ENCODE results near the gene MYH7B. TPM values are rescaled to one million over a fixed set of nuclear protein-coding genes. Genes with fewer than 3 reads are reported as not detected.

MYH7B gene
- total RNA-seq, 3 donors from 2014 or later: 0.76 to 1.9 (median 0.99) TPM

- ATAC-seq (no peak), DNase-seq (peak in 1 of 3 donors; percentile 15)
- TF ChIP-seq, protein P1, sequence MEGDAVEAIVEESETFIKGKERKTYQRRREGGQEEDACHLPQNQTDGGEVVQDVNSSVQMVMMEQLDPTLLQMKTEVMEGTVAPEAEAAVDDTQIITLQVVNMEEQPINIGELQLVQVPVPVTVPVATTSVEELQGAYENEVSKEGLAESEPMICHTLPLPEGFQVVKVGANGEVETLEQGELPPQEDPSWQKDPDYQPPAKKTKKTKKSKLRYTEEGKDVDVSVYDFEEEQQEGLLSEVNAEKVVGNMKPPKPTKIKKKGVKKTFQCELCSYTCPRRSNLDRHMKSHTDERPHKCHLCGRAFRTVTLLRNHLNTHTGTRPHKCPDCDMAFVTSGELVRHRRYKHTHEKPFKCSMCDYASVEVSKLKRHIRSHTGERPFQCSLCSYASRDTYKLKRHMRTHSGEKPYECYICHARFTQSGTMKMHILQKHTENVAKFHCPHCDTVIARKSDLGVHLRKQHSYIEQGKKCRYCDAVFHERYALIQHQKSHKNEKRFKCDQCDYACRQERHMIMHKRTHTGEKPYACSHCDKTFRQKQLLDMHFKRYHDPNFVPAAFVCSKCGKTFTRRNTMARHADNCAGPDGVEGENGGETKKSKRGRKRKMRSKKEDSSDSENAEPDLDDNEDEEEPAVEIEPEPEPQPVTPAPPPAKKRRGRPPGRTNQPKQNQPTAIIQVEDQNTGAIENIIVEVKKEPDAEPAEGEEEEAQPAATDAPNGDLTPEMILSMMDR (IDR thresholded peaks at IDR 0.05): no peak
- Histone ChIP-seq H3K9me3 (no peaks in the 10 kb centered on the region), H3K36me3 (ENCODE audit: low read depth) (peaks cover 5% of the 10 kb centered on the region), H3K4me1 (ENCODE audit: low read depth) (peaks cover 4% of the 10 kb centered on the region), H3K4me3 (no peak overlapping the region)
- intact Hi-C loops (cut with DNase I, micrococcal nuclease): no loop called here
Observed at GRCh38 chr20:34994509-34995131, 39.0 kb downstream of the MYH7B start.

DNA sequence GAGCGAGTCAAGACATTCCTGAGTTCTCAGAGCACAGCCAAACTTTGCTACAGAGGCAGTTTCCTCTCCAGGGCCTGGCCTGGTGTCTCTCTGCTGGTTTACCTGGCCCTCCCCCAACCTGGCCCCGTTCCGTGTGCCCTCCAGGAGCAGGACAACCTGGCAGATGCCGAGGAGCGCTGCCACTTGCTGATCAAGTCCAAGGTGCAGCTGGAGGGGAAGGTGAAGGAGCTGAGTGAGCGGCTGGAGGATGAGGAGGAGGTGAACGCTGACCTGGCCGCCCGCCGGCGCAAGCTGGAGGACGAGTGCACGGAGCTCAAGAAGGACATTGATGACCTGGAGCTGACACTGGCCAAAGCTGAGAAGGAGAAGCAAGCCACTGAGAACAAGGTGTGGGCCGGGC, 39.5 kb downstream of the MYH7B start:
- DNase-seq: peak in 1 of 3 donors; percentile 37
- ATAC-seq: no peak
- H3K36me3 ChIP-seq (ENCODE audit: low read depth): peaks cover 5% of the 10 kb centered on the region
- intact Hi-C loops (cut with DNase I, micrococcal nuclease): no loop called here
- no peaks in the 10 kb centered on the region for H3K9me3 ChIP-seq
- TF ChIP-seq, protein P1 (IDR thresholded peaks at IDR 0.05): no peak
- H3K4me3 ChIP-seq: no peak overlapping the region
- H3K4me1 ChIP-seq (ENCODE audit: low read depth): peaks cover 4% of the 10 kb centered on the region

DNA sequence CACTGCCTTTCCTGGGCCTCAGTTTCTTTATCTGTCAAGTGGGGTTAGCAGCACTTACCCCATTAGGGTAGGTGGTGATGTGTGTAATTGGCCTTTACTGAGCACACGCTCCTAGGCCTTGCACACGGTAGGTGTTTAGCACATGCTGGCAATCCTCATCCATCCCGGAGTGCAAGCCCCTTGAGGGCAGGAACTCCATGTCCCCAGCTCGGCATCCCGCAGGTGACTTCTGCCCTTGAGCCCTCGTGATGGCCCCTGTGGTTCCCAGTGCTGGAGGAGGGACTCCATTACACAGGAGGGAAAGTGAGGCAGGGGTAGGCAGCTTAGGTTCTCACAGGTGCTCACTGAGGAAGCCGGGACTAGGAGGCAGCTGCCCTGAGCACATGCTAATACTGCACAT, 40.0 kb downstream of the MYH7B start:
- peaks cover 5% of the 10 kb centered on the region for H3K36me3 ChIP-seq (ENCODE audit: low read depth)
- H3K4me3 ChIP-seq: no peak overlapping the region
- TF ChIP-seq, protein P1 (IDR thresholded peaks at IDR 0.05): no peak
- H3K9me3 ChIP-seq: no peaks in the 10 kb centered on the region
- DNase-seq (peak in 1 of 3 donors; percentile 34), ATAC-seq (no peak)
- intact Hi-C loops (cut with DNase I, micrococcal nuclease): no loop called here
- peaks cover 4% of the 10 kb centered on the region for H3K4me1 ChIP-seq (ENCODE audit: low read depth)

DNA sequence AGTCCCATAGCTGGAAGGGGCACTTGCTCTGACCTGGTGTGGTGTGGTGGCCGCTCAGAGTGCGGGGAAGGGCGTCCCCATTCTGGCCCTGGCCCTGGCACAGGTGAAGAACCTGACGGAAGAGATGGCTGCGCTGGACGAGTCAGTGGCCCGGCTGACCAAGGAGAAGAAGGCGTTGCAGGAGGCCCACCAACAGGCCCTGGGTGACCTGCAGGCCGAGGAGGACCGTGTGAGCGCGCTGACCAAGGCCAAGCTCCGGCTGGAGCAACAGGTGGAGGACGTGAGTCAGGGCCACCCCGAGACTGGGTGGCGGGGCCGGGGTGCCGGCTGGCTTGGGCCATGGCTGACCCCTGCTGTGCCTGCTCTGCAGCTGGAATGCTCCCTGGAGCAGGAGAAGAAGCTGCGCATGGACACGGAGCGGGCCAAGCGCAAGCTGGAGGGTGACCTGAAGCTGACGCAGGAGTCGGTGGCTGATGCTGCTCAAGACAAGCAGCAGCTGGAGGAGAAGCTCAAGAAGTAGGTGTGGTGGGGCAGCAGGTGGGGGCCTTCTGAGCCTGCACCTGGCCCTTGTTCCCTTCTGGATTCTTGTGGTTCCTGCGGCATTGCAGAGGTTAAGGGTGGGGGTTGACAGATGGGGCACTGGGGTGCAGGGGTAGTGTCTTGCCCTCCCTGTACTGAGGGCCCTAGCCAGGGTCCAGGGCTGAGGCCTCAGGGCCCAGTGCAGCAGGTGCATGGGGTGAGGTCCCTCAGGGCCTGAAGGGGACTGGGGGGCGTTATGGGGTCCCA, 40.8 kb downstream of the MYH7B start:
- peaks cover 5% of the 10 kb centered on the region for H3K36me3 ChIP-seq (ENCODE audit: low read depth)
- intact Hi-C loops (cut with DNase I, micrococcal nuclease): no loop called here

GRCh38 chr20:34997131-34997561, 41.5 kb downstream of the MYH7B start:
- peaks cover 5% of the 10 kb centered on the region for H3K36me3 ChIP-seq (ENCODE audit: low read depth)
- TF ChIP-seq, protein P1 (IDR thresholded peaks at IDR 0.05): no peak
- H3K4me3 ChIP-seq: no peak overlapping the region
- H3K4me1 ChIP-seq (ENCODE audit: low read depth): peaks cover 4% of the 10 kb centered on the region
- DNase-seq (peak; percentile 59 to 85 (median 67)), ATAC-seq (peak; percentile 87)
- no peaks in the 10 kb centered on the region for H3K9me3 ChIP-seq
- intact Hi-C loops (cut with DNase I, micrococcal nuclease): no loop called here

More for the DNA sequence above, 40.8 kb downstream of the MYH7B start:
- TF ChIP-seq, protein P1 (IDR thresholded peaks at IDR 0.05): no peak
- no peak overlapping the region for H3K4me3 ChIP-seq
- DNase-seq: peak in 1 of 3 donors; percentile 40
- no peaks in the 10 kb centered on the region for H3K9me3 ChIP-seq
- ATAC-seq: peak; percentile 1
- peaks cover 4% of the 10 kb centered on the region for H3K4me1 ChIP-seq (ENCODE audit: low read depth)

Measured in mucosa of descending colon (tissue), 3 donors.